ENCODE measurements around the gene TBC1D13.

- TF ChIP-seq, protein P1, sequence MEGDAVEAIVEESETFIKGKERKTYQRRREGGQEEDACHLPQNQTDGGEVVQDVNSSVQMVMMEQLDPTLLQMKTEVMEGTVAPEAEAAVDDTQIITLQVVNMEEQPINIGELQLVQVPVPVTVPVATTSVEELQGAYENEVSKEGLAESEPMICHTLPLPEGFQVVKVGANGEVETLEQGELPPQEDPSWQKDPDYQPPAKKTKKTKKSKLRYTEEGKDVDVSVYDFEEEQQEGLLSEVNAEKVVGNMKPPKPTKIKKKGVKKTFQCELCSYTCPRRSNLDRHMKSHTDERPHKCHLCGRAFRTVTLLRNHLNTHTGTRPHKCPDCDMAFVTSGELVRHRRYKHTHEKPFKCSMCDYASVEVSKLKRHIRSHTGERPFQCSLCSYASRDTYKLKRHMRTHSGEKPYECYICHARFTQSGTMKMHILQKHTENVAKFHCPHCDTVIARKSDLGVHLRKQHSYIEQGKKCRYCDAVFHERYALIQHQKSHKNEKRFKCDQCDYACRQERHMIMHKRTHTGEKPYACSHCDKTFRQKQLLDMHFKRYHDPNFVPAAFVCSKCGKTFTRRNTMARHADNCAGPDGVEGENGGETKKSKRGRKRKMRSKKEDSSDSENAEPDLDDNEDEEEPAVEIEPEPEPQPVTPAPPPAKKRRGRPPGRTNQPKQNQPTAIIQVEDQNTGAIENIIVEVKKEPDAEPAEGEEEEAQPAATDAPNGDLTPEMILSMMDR (IDR thresholded peaks at IDR 0.05; ENCODE audit: poor library complexity, severe bottlenecking) = no peak
- no peak for TF ChIP-seq POLR2AphosphoS5 (IDR thresholded peaks at IDR 0.05)
- no peak for TF ChIP-seq TAF1 (IDR thresholded peaks at IDR 0.05; ENCODE audit: low read depth)
- no peak for TF ChIP-seq EZH2 (IDR thresholded peaks at IDR 0.05; ENCODE audit: borderline replicate concordance, insufficient read depth, low read length, poor library complexity, severe bottlenecking)
- TF ChIP-seq RAD21 (conservative IDR thresholded peaks at IDR 0.05) = no peak
- TF ChIP-seq SMC3 (conservative IDR thresholded peaks at IDR 0.05; ENCODE audit: poor library complexity) = no peak
- TF ChIP-seq EP300 (conservative IDR thresholded peaks at IDR 0.05; ENCODE audit: poor library complexity, severe bottlenecking) = no peak
- TF ChIP-seq REST (IDR thresholded peaks at IDR 0.05; ENCODE audit: borderline replicate concordance) = no peak
Observed at GRCh38 chr9:128792978-128793686, 6.1 kb downstream of the TBC1D13 start.

Data from neural cell (in vitro differentiated cells).